Loucy (cell line): ENCODE data around the gene CERK.

ENCODE experiments used
- CTCF ChIP-seq: fragments of 200-600 bp; sonication (generic); conservative IDR thresholded peaks from 2 replicates; pipeline ENCODE4 v1.5.1; 2014; ENCODE audit warnings: mild to moderate bottlenecking, antibody characterized with exemption, low read length
- EZH2phosphoT487 ChIP-seq: fragments of 200-600 bp; IDR thresholded peaks from 2 replicates; pipeline ENCODE4 v1.6.1; 2018; ENCODE audit warnings: antibody characterized with exemption, mild to moderate bottlenecking, moderate library complexity, borderline replicate concordance

DNA sequence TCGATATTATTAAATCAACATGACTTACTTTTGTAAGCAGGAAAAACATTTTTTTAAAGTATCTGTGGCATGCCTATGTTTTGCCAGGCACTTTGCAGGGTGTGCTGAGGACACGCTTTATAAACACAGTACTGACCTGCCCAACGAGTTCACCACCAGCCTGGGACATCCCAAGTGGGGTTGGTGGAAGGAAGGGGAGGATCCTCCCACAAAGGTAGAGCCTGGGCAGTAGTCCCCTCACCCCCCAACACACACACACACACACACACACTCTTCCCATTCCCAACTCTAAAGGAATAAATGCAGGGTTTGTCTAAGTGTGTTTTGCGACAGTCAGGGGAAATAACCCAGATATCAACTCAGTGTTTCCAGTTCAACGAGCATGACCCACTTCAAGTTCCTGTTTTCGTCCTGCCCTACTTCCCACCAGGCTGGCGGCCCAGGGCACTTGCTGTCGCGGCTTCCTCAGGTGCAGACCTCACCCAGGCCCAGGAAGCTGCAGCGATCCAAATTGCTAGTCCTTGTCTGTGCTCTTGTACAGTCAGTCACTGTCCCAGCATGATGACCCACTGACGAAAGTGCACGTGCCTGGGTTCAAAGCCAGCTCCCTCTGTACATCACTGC, 3.1 kb downstream of the CERK start:
- no peak for TF ChIP-seq CTCF
- TF ChIP-seq EZH2phosphoT487, result no peak
